Stomach (tissue), 4 donors: ENCODE results near the gene SLC5A10.

ENCODE experiments used
- EP300 ChIP-seq: sonication (generic); formaldehyde crosslinking; IDR thresholded peaks from one replicate; pipeline ENCODE4 v1.6.1; 2017; ENCODE audit warnings: antibody characterized with exemption
- POLR2AphosphoS5 ChIP-seq, 3 donors: sonication (generic); formaldehyde crosslinking; IDR thresholded peaks; one replicate each; pipeline ENCODE4 v1.6.1; 2016; ENCODE audit warnings: antibody characterized with exemption in 3 of 3
- TF ChIP-seq, protein P1 (sequence below), 7 experiments: fragments of 450-650 bp in 4 of 7; fragments of 200-600 bp in 3 of 7; sonication (generic) in 3 of 7; IDR thresholded peaks; one replicate each; pipeline ENCODE4 v1.5.1; 2016 to 2019; ENCODE audit warnings: antibody characterized with exemption in 7 of 7, control low read depth in 2 of 7, mild to moderate bottlenecking in 1 of 7

DNA sequence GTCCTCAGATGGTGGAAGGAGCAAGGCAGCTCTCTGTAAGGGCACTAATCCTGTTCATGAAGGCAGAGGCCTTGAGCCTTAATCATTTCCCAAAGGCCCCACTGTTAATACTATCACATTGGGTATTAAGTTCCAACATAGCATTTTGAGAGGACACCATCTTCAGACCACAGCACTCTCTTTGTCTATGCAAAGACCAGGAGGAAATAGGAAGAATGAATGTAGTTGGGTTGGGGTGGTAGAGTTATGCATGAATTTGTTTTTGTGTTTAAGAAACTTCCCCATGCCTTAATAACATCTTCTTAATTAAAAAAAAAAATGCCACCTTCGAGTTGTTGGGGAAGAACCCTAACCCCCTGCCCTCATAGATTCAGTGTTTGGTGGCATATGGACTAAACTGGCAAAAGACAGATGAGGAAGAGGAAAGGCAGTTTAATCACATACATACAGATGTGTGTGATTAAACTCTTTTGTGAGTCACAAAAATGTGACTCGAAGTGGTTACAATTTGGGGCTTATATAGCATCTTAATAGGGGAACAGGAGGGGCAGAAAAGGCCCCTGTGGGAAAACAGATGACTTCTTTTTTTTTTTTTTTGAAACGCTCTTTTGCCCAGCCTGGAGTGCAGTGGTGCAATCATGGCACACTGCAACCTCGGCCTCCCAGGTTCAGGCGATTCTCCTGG, 35.0 kb upstream of the SLC5A10 start:
- TF ChIP-seq, protein P1, sequence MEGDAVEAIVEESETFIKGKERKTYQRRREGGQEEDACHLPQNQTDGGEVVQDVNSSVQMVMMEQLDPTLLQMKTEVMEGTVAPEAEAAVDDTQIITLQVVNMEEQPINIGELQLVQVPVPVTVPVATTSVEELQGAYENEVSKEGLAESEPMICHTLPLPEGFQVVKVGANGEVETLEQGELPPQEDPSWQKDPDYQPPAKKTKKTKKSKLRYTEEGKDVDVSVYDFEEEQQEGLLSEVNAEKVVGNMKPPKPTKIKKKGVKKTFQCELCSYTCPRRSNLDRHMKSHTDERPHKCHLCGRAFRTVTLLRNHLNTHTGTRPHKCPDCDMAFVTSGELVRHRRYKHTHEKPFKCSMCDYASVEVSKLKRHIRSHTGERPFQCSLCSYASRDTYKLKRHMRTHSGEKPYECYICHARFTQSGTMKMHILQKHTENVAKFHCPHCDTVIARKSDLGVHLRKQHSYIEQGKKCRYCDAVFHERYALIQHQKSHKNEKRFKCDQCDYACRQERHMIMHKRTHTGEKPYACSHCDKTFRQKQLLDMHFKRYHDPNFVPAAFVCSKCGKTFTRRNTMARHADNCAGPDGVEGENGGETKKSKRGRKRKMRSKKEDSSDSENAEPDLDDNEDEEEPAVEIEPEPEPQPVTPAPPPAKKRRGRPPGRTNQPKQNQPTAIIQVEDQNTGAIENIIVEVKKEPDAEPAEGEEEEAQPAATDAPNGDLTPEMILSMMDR (IDR thresholded peaks at IDR 0.05): no peak
- TF ChIP-seq EP300 (no peak), POLR2AphosphoS5 (IDR thresholded peaks at IDR 0.05) (no peak)
